ENCODE data around the gene CST3. TPM values are rescaled to one million over a fixed set of nuclear protein-coding genes. Genes with fewer than 3 reads are reported as not detected.

Gene CST3
- total RNA-seq, 1 donor from 2014 or later, result 2,306 TPM

DNA sequence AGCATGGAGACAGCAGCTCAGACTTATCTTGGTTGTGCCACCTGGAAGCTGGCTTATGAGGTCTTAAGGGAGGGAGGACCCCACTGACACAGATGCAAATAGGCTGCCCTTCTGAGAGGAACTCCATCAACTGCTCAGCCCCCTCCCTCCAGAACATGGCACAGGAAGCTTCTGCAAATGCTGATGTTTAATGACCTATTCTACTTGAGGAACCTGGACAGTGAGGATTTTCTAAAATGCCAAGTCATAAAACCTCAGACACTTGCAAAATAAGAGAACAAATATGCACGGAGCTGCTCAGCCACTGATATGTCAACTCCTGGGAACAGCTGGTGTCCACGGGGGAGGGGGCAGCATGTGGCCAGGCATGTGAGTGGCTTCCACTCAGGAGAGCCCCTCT lies 35.5 kb downstream of the CST3 start:
- DNase-seq (ENCODE audit: low spot score), result no peak

- no peak for DNase-seq (ENCODE audit: low spot score)
Measured at GRCh38 chr20:23601715-23602114, 36.0 kb downstream of the CST3 start.

DNA sequence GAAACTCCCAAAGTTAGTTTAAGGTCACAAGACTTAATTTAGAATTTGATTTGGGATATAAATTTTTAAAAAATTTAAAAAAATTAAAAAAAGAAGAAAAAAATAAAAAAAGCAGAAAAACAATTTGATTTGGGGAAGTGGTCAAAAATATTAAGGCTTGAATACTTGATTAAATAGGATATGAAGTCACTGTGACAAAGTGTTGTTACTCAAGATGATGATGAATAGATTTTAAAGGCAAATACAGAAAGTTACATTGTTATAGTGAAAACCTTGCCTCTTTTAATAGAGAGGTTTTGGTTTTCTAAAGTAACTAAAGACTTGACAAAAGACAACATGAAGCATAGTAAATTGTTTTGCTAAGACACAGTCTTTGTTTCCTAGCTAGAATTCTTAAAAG lies 39.3 kb downstream of the CST3 start:
- no peak for DNase-seq (ENCODE audit: low spot score)

DNA sequence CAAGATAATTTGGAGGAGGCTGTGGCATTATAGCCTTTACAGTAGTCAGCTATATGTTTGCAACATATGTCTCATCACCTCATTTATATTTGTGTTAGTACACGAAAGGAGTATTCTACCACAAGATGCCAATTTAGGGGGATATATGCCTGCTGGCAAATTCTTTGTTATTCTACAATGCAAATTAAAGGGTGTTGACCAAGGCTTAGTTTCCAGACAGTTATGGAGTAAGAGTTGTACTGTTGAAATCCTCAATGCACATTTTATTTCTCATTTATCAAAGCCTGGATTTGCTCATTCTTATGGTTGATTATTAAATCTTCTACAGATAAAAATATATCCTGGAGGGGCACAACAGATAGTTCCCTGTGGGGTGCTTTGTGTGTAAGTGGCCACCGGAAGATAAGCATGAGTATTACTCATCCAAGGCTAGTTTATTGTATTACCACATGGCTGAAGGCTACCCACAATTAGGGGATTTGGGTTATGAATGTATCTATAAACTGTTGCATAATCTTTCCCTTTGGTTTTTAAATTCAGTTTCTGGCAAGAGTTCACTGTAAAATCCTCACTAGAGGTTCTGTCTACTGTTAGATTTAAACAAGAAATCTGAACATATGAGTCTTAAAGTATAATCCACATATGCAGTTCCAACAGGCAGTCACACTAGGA lies 41.0 kb downstream of the CST3 start:
- no peak for DNase-seq (ENCODE audit: low spot score)

- no peak for DNase-seq (ENCODE audit: low spot score)
Measured at GRCh38 chr20:23595941-23596340, 41.8 kb downstream of the CST3 start.

DNA sequence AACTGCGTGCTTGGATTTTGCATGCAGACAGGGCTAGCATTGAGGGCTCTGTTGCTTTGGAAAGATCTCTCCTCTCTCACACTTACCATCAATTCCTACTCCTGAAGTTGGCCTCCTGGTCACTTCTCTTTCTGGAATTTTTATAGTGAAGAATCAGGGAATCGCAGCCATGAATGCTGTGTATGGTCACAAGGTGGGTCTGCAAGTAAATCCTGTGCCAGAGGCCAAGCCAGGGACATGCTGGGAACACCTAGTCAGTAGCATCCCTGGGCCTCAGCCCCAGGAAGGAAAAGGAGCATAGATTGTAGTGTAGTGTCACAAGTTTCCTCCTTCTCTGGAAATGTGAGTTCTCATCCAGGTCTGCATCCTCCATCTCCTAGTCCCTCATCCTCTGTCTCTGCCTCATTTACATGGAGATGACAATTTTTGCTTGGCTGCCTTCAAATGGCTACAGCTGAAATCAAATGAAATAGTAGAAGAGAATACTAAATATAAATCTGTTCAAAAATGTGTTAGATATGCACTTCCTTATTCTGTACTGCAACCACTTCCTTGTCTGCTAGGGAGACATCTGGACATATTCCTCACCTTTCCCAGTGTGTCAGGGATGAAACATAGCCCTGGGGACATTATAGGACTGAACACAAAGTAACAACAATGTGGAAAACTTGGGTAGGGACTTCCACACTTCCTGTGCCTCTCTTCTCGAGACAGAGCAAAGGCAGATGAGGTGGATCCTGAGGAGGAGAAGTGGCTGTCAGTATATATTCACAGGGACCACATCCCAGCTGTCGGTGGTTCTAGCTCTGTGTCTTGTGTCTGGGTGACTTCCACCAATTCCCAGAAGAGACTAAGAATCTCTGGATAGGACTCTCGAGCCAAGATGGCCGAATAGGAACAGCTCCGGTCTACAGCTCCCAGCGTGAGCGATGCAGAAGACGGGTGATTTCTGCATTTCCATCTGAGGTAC lies 49.0 kb downstream of the CST3 start:
- DNase-seq (ENCODE audit: low spot score), result no peak

GRCh38 chr20:23587631-23588030 lies 50.1 kb downstream of the CST3 start:
- no peak for DNase-seq (ENCODE audit: low spot score)

DNA sequence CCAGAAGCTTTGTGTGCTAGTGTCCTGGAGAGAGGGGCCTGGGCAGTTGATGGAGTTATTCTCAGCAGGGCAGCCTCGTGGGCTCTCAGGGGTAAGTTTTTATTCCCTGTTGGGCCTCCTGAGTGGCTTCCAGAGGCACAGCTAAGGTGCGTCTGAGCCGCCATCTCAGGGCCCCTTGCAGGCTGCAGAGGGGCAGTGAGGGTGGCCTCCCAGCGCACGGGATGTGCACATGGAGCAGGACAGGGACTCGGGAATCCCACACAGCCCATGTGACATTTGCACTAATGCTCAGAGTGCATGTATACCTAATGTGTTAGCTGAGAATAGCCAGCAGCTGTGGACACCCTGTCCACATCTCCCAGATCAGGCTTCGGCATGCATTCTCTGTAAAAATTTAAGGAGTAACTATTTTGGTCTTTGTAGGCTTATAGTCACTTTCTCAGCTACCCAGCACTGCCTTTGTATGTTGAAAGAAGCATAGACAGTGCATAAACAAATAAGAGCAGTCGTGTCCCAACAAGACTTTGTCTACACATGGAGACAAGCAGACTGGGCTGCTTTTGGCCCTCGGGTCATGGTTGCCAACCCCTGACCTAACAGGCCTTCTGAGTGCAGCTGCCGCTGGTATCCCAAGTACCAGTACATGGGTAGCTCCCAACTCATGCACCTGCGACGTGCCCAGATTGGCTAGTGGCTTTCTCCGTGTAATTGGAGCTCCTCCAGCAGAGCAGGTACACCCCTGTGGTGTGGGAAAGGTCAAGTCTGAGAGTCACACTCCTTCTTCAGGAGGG lies 50.8 kb downstream of the CST3 start:
- DNase-seq (ENCODE audit: low spot score), result no peak

DNA sequence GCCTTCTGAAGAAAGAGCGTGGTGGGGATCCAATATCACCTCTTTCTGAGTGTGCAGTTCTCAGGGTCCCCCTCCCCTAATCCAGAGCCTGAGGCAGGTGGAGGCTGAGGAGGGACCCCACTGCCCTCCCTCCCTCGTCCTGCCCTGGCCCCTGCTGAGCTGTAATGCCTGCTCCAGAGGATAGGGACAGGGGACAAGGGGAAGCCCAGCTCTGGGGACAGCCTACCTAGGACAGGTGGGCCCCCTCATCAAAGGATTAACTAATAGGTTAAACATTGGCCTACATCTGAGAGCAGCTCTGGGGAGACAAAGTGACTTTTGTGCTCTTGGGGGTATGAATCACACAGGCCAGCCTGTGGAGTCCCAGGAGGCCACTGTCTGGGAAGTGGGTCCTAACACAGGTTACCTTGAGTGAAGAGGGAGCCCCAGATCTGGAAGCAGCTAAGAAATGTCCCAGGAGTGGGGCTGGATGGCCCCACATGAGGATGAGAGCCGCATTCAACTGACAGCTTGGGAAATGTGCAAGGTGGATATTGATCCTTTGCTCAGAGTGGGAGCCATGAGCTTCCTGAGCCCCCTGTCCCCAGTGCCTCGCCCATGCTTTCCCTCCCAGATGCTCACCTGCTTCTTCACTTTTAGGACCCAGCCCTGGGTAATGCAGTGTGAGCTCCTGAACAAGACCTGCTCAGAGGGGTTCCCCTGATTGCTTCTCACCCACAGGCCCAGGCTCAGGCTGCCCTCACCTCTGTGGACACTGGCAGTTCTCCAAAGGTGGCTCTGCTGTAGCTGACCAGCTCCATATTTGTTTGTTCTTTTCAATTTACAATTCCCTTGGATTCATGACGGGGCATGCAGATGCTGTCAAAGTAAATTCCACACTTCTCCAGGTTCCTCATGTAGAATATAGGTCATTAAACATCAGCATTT lies 51.7 kb downstream of the CST3 start:
- no peak for DNase-seq (ENCODE audit: low spot score)

DNA sequence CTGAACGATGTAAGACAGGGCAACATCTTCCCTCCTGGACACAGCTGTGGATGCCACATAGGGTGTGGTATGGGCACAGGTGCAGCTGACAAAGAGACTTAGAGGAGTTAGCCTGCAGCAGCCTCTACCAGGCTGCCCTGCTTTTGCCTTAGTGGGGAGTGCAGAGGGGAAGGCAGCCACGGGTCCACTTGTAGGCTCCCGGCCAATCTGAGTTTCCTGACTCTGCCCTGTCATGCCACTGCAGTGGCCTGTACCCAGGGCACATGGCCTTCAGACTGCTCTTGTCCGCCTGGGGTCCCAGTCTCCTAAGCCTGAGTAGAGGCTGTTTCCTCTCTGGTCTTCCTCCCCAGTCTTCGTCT lies 52.3 kb downstream of the CST3 start:
- no peak for DNase-seq (ENCODE audit: low spot score)

DNA sequence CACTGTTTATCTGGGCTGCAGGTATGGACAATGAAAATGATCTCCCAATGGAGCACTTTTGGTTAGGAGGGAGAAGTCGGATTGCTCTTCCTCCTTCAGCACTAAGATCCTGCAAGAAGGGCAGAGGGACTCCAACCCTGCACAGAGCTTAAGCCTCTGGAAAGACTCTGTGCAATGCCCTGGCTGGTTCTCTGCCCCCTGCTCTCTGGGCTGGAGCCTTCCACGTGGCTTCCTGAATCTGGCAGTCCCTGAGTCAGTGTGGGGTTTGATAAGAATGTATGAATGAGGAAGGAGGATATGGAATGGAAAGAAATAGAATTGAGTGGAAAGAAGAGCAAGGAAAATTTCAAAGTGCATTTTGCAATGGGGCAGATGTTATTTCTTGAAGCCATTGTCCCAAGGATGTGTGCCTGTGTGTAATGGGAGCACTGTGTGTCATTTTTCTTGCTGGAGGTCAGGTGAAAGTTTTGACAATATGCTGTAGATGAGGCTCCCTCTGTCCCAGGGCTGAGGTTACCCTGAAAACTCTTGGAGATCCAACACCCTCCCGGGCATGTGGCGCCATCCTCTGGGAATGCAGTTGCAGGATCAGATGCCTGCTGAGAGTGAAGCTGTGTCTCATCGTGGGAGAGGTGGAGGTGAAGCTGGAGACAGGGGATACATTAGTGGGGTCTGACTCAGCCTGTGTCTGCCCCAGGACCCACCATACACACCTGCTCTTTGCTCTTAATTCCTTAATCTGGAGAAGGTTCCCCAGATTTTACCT lies 53.1 kb downstream of the CST3 start:
- DNase-seq (ENCODE audit: low spot score), result no peak

Other genes starting within 250 kb of the CST3 start
- gene NAPB, start 216.5 kb downstream of the CST3 start, total RNA-seq, result 12.4 TPM
- gene CSTL1, start 198.3 kb downstream of the CST3 start, total RNA-seq, result not detected
- gene CST11, start 185.1 kb downstream of the CST3 start, total RNA-seq, result not detected
- not detected for gene CST8, start 146.8 kb downstream of the CST3 start, total RNA-seq
- gene CST9L, start 69.5 kb downstream of the CST3 start, total RNA-seq, result not detected
- not detected for gene CST9, start 32.0 kb downstream of the CST3 start, total RNA-seq
- 3.7 TPM for gene CST4, start 51.1 kb upstream of the CST3 start, total RNA-seq
- 28.7 TPM for gene CST1, start 113.0 kb upstream of the CST3 start, total RNA-seq
- gene CST2, start 188.8 kb upstream of the CST3 start, total RNA-seq, result not detected
- gene CST5, start 241.8 kb upstream of the CST3 start, total RNA-seq, result not detected